OCI-LY7 (cell line): ENCODE data around the gene CNTN5.

ENCODE experiments used
- EZH2phosphoT487 ChIP-seq: fragments of 200-600 bp; sonication (generic); IDR thresholded peaks from 2 replicates; pipeline ENCODE4 v1.6.1; 2018; ENCODE audit warnings: low read depth, borderline replicate concordance, mild to moderate bottlenecking, mixed run types, antibody characterized with exemption, low read length, moderate library complexity, mixed read lengths
- TF ChIP-seq, protein P1 (sequence below): fragments of 200-600 bp; sonication (generic); conservative IDR thresholded peaks from 2 replicates; pipeline ENCODE4 v1.5.1; 2014; ENCODE audit warnings: mild to moderate bottlenecking, antibody characterized with exemption, low read length, moderate library complexity, mixed read lengths

DNA sequence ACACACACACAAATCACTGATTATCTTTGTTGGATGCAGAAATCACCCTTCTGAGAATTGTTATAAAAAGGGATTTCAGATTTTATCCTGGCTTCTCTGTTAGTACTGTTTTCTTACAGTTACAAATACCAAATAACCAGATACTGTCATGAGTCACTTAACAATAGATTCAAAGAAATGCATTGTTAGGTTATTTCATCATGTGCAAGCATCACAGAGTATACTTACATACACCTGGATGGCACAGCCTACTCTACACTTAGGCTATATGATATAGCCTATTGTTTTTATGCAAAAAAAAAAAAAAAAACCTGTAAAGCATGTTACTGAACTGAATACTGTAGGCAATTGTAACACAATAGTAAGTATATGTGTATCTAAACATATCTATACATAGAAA, 1347.1 kb downstream of the CNTN5 start:
- no peak for TF ChIP-seq EZH2phosphoT487
- TF ChIP-seq, protein P1, sequence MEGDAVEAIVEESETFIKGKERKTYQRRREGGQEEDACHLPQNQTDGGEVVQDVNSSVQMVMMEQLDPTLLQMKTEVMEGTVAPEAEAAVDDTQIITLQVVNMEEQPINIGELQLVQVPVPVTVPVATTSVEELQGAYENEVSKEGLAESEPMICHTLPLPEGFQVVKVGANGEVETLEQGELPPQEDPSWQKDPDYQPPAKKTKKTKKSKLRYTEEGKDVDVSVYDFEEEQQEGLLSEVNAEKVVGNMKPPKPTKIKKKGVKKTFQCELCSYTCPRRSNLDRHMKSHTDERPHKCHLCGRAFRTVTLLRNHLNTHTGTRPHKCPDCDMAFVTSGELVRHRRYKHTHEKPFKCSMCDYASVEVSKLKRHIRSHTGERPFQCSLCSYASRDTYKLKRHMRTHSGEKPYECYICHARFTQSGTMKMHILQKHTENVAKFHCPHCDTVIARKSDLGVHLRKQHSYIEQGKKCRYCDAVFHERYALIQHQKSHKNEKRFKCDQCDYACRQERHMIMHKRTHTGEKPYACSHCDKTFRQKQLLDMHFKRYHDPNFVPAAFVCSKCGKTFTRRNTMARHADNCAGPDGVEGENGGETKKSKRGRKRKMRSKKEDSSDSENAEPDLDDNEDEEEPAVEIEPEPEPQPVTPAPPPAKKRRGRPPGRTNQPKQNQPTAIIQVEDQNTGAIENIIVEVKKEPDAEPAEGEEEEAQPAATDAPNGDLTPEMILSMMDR = no peak
